RKO (cell line): Measurements from ENCODE around the gene GIGYF2.

Experiments
- DNase-seq: peaks from one replicate; pipeline ENCODE4 v3.0.0-alpha.2; 2016; ENCODE audit warnings: low spot score

GIGYF2 gene

GRCh38 chr2:232750135-232750671 is 53.1 kb downstream of the GIGYF2 start:
- DNase-seq = no peak

- DNase-seq = no peak
Measured at GRCh38 chr2:232757905-232758304, 60.8 kb downstream of the GIGYF2 start.

- DNase-seq = peak; percentile 43
Measured at GRCh38 chr2:232761301-232761907, 64.3 kb downstream of the GIGYF2 start.

- DNase-seq = no peak
Measured at GRCh38 chr2:232767866-232768265, 70.7 kb downstream of the GIGYF2 start.

GRCh38 chr2:232770207-232770606 is 73.1 kb downstream of the GIGYF2 start:
- no peak for DNase-seq

- DNase-seq = no peak
Measured at GRCh38 chr2:232771870-232772269, 74.7 kb downstream of the GIGYF2 start.

- no peak for DNase-seq
Measured at GRCh38 chr2:232772531-232772930, 75.4 kb downstream of the GIGYF2 start.

GRCh38 chr2:232773815-232774214 is 76.7 kb downstream of the GIGYF2 start:
- DNase-seq = no peak

GRCh38 chr2:232776435-232776834 is 79.3 kb downstream of the GIGYF2 start, which contains the start of gene KCNJ13:
TSS of gene KCNJ13 (minus strand) at chr2:232776565. CDS start at chr2:232771362, 5,203 bp downstream.
- DNase-seq = no peak

- DNase-seq = no peak
Measured at GRCh38 chr2:232777276-232777675, 80.1 kb downstream of the GIGYF2 start.

GRCh38 chr2:232779465-232779864 is 82.3 kb downstream of the GIGYF2 start:
- DNase-seq = no peak

GRCh38 chr2:232779934-232780333 is 82.8 kb downstream of the GIGYF2 start:
- no peak for DNase-seq

GRCh38 chr2:232781765-232782164 is 84.6 kb downstream of the GIGYF2 start:
- DNase-seq = peak; percentile 8

GRCh38 chr2:232783278-232783677 is 86.1 kb downstream of the GIGYF2 start:
- no peak for DNase-seq

GRCh38 chr2:232787806-232788205 is 90.7 kb downstream of the GIGYF2 start:
- DNase-seq = no peak

- no peak for DNase-seq
Measured at GRCh38 chr2:232789082-232789481, 92.0 kb downstream of the GIGYF2 start.

GRCh38 chr2:232791518-232791917 is 94.4 kb downstream of the GIGYF2 start:
- no peak for DNase-seq

GRCh38 chr2:232793271-232793670 is 96.1 kb downstream of the GIGYF2 start:
- DNase-seq = no peak

- no peak for DNase-seq
Measured at GRCh38 chr2:232794981-232795380, 97.8 kb downstream of the GIGYF2 start.

GRCh38 chr2:232795920-232796319 is 98.8 kb downstream of the GIGYF2 start:
- no peak for DNase-seq

GRCh38 chr2:232798187-232798586 is 101.1 kb downstream of the GIGYF2 start:
- DNase-seq = no peak

GRCh38 chr2:232800166-232800565 is 103.0 kb downstream of the GIGYF2 start:
- DNase-seq = no peak

GRCh38 chr2:232802091-232802490 is 105.0 kb downstream of the GIGYF2 start:
- DNase-seq = no peak
